Measurements from ENCODE around the gene IFRD1.

Gene IFRD1

DNA sequence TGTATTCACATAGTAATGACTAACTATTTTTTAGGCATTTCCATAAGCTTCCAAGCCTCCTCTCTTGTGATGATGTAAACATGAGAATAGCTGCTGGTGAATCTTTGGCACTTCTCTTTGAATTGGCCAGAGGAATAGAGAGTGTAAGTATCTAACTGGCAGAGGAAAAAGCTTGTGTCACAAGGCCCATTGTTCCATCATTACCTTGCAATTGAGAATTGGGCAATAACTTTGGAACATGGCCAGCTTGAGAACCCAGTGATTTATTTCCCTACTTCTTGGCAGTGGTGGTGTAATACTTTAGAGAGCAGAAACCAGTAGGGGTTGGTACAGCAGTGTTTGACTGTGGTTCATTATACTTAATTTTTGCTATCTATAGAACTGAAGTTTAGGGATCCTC is 12.0 kb downstream of the IFRD1 start (continued):
- TF ChIP-seq ZNF138 (tag by site-specific recombination; IDR thresholded peaks at IDR 0.05; ENCODE audit: borderline replicate concordance): no peak
- TF ChIP-seq ZNF324 (tag by site-specific recombination; IDR thresholded peaks at IDR 0.05): no peak
- TF ChIP-seq ZNF792 (tag by site-specific recombination; IDR thresholded peaks at IDR 0.05): no peak
- no peak for TF ChIP-seq ZNF16 (tag by site-specific recombination; IDR thresholded peaks at IDR 0.05; ENCODE audit: low read depth)
- no peak for TF ChIP-seq ZNF354C (tag by site-specific recombination; IDR thresholded peaks at IDR 0.05; ENCODE audit: borderline replicate concordance, low read depth)
- TF ChIP-seq IKZF3 (tag by site-specific recombination; IDR thresholded peaks at IDR 0.05): no peak
- no peak for TF ChIP-seq SP2 (tag by site-specific recombination; IDR thresholded peaks at IDR 0.05)
- no peak for TF ChIP-seq ZNF114 (tag by site-specific recombination; IDR thresholded peaks at IDR 0.05)
- TF ChIP-seq ZNF623 (tag by site-specific recombination; IDR thresholded peaks at IDR 0.05): no peak
- TF ChIP-seq ZNF560 (tag by site-specific recombination; IDR thresholded peaks at IDR 0.05; ENCODE audit: borderline replicate concordance): no peak
- TF ChIP-seq, protein P1, sequence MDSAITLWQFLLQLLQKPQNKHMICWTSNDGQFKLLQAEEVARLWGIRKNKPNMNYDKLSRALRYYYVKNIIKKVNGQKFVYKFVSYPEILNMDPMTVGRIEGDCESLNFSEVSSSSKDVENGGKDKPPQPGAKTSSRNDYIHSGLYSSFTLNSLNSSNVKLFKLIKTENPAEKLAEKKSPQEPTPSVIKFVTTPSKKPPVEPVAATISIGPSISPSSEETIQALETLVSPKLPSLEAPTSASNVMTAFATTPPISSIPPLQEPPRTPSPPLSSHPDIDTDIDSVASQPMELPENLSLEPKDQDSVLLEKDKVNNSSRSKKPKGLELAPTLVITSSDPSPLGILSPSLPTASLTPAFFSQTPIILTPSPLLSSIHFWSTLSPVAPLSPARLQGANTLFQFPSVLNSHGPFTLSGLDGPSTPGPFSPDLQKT (IDR thresholded peaks at IDR 0.05; ENCODE audit: borderline replicate concordance, low read depth, low read length): no peak
- no peak for TF ChIP-seq ZIC2 (tag by site-specific recombination; IDR thresholded peaks at IDR 0.05)
- TF ChIP-seq ZNF19 (tag by site-specific recombination; IDR thresholded peaks at IDR 0.05; ENCODE audit: low read depth): no peak
- TF ChIP-seq ZXDB (tag by site-specific recombination; IDR thresholded peaks at IDR 0.05): no peak
- TF ChIP-seq FEZF1 (tag by site-specific recombination; IDR thresholded peaks at IDR 0.05): no peak
- TF ChIP-seq ZNF843 (tag by site-specific recombination; IDR thresholded peaks at IDR 0.05): no peak
- TF ChIP-seq, protein P2, sequence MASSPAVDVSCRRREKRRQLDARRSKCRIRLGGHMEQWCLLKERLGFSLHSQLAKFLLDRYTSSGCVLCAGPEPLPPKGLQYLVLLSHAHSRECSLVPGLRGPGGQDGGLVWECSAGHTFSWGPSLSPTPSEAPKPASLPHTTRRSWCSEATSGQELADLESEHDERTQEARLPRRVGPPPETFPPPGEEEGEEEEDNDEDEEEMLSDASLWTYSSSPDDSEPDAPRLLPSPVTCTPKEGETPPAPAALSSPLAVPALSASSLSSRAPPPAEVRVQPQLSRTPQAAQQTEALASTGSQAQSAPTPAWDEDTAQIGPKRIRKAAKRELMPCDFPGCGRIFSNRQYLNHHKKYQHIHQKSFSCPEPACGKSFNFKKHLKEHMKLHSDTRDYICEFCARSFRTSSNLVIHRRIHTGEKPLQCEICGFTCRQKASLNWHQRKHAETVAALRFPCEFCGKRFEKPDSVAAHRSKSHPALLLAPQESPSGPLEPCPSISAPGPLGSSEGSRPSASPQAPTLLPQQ (tag by site-specific recombination; IDR thresholded peaks at IDR 0.05): peak; percentile 60; the same call in 1 of the 2 replicates
- no peak for TF ChIP-seq ZNF561 (tag by site-specific recombination; IDR thresholded peaks at IDR 0.05; ENCODE audit: borderline replicate concordance)
- TF ChIP-seq, protein P3, sequence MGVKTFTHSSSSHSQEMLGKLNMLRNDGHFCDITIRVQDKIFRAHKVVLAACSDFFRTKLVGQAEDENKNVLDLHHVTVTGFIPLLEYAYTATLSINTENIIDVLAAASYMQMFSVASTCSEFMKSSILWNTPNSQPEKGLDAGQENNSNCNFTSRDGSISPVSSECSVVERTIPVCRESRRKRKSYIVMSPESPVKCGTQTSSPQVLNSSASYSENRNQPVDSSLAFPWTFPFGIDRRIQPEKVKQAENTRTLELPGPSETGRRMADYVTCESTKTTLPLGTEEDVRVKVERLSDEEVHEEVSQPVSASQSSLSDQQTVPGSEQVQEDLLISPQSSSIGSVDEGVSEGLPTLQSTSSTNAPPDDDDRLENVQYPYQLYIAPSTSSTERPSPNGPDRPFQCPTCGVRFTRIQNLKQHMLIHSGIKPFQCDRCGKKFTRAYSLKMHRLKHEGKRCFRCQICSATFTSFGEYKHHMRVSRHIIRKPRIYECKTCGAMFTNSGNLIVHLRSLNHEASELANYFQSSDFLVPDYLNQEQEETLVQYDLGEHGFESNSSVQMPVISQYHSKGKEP (tag by site-specific recombination; IDR thresholded peaks at IDR 0.05): no peak
- no peak for TF ChIP-seq ZNF121 (tag by site-specific recombination; IDR thresholded peaks at IDR 0.05)
- TF ChIP-seq, protein P4, sequence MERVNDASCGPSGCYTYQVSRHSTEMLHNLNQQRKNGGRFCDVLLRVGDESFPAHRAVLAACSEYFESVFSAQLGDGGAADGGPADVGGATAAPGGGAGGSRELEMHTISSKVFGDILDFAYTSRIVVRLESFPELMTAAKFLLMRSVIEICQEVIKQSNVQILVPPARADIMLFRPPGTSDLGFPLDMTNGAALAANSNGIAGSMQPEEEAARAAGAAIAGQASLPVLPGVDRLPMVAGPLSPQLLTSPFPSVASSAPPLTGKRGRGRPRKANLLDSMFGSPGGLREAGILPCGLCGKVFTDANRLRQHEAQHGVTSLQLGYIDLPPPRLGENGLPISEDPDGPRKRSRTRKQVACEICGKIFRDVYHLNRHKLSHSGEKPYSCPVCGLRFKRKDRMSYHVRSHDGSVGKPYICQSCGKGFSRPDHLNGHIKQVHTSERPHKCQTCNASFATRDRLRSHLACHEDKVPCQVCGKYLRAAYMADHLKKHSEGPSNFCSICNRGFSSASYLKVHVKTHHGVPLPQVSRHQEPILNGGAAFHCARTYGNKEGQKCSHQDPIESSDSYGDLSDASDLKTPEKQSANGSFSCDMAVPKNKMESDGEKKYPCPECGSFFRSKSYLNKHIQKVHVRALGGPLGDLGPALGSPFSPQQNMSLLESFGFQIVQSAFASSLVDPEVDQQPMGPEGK (tag by site-specific recombination; IDR thresholded peaks at IDR 0.05): no peak
- TF ChIP-seq TRIM28 (IDR thresholded peaks at IDR 0.05; ENCODE audit: borderline replicate concordance, low read length): no peak
- no peak for TF ChIP-seq ZNF791 (tag by site-specific recombination; IDR thresholded peaks at IDR 0.05)
- TF ChIP-seq, protein P5, sequence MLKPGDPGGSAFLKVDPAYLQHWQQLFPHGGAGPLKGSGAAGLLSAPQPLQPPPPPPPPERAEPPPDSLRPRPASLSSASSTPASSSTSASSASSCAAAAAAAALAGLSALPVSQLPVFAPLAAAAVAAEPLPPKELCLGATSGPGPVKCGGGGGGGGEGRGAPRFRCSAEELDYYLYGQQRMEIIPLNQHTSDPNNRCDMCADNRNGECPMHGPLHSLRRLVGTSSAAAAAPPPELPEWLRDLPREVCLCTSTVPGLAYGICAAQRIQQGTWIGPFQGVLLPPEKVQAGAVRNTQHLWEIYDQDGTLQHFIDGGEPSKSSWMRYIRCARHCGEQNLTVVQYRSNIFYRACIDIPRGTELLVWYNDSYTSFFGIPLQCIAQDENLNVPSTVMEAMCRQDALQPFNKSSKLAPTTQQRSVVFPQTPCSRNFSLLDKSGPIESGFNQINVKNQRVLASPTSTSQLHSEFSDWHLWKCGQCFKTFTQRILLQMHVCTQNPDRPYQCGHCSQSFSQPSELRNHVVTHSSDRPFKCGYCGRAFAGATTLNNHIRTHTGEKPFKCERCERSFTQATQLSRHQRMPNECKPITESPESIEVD (tag by site-specific recombination; IDR thresholded peaks at IDR 0.05): peak; percentile 37; the same call in 1 of the 2 replicates
- TF ChIP-seq ZNF521 (tag by site-specific recombination; IDR thresholded peaks at IDR 0.05): no peak
- no peak for TF ChIP-seq KLF16 (tag by site-specific recombination; IDR thresholded peaks at IDR 0.05)
- TF ChIP-seq, protein P6, sequence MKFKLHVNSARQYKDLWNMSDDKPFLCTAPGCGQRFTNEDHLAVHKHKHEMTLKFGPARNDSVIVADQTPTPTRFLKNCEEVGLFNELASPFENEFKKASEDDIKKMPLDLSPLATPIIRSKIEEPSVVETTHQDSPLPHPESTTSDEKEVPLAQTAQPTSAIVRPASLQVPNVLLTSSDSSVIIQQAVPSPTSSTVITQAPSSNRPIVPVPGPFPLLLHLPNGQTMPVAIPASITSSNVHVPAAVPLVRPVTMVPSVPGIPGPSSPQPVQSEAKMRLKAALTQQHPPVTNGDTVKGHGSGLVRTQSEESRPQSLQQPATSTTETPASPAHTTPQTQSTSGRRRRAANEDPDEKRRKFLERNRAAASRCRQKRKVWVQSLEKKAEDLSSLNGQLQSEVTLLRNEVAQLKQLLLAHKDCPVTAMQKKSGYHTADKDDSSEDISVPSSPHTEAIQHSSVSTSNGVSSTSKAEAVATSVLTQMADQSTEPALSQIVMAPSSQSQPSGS (tag by site-specific recombination; IDR thresholded peaks at IDR 0.05; ENCODE audit: low read depth): no peak
- TF ChIP-seq ZNF221 (tag by site-specific recombination; IDR thresholded peaks at IDR 0.05; ENCODE audit: borderline replicate concordance): no peak
- TF ChIP-seq BCL11A (tag by site-specific recombination; IDR thresholded peaks at IDR 0.05; ENCODE audit: low read depth): no peak
- TF ChIP-seq ZNF140 (tag by site-specific recombination; IDR thresholded peaks at IDR 0.05): no peak
- peak; percentile 72 for TF ChIP-seq SP7 (tag by site-specific recombination; IDR thresholded peaks at IDR 0.05)
- TF ChIP-seq ZNF768 (tag by site-specific recombination; IDR thresholded peaks at IDR 0.05): no peak

Measured in HEK293 (cell line).